Neural cell (in vitro differentiated cells): ENCODE data around the gene TMEM200B. TPM values are rescaled to one million over a fixed set of nuclear protein-coding genes. Genes with fewer than 3 reads are reported as not detected.

ENCODE experiments used
- H2AFZ ChIP-seq: fragments of 200-600, 300-800 bp; sonication (generic), shearing (Covaris generic); 2 replicates; pipeline ENCODE4 v1.6.0; 2014; ENCODE audit warnings: low read depth, mild to moderate bottlenecking, antibody characterized with exemption, low read length, moderate library complexity
- H3F3A ChIP-seq: fragments of 200-600 bp; shearing (Covaris generic); 2 replicates; pipeline ENCODE4 v1.6.1; 2016; ENCODE audit warnings: mild to moderate bottlenecking, moderate library complexity, mixed read lengths, antibody characterized with exemption, low read length; ENCODE audit not compliant: insufficient read depth, poor library complexity, severe bottlenecking
- H3K27ac ChIP-seq: fragments of 200-600, 300-800 bp; sonication (generic), shearing (Covaris generic); 2 replicates; pipeline ENCODE4 v1.5.1; 2014; ENCODE audit warnings: mild to moderate bottlenecking, low read length, moderate library complexity
- H3K27me3 ChIP-seq: fragments of 300-800, 200-600 bp; sonication (generic), shearing (Covaris generic); 2 replicates; pipeline ENCODE4 v1.6.0; 2014; ENCODE audit warnings: mild to moderate bottlenecking, low read depth, low read length, moderate library complexity; ENCODE audit not compliant: insufficient read depth
- H3K36me3 ChIP-seq: fragments of 300-800, 200-600 bp; sonication (generic), shearing (Covaris generic); 2 replicates; pipeline ENCODE4 v1.5.1; 2014; ENCODE audit warnings: mild to moderate bottlenecking, antibody characterized with exemption, low read length, moderate library complexity; ENCODE audit not compliant: insufficient read depth
- H3K4me2 ChIP-seq: fragments of 300-800, 200-600 bp; sonication (generic), shearing (Covaris generic); 2 replicates; pipeline ENCODE4 v1.6.0; 2014; ENCODE audit warnings: mild to moderate bottlenecking, low read length
- H3K4me3 ChIP-seq: fragments of 300-800, 200-600 bp; sonication (generic), shearing (Covaris generic); 2 replicates; pipeline ENCODE4 v1.5.1; 2014; ENCODE audit warnings: mild to moderate bottlenecking, low read length, moderate library complexity
- H3K79me2 ChIP-seq: fragments of 200-600 bp; shearing (Covaris generic); replicated peaks from 2 replicates; pipeline ENCODE4 v1.6.0; 2014; ENCODE audit warnings: mild to moderate bottlenecking, low read length, moderate library complexity; ENCODE audit not compliant: insufficient read depth
- H3K9ac ChIP-seq: fragments of 300-800, 200-600 bp; sonication (generic), shearing (Covaris generic); 2 replicates; pipeline ENCODE4 v1.6.1; 2016; ENCODE audit warnings: mild to moderate bottlenecking, low read length, mixed read lengths
- H3K9me2 ChIP-seq: fragments of 200-600 bp; shearing (Covaris generic); 2 replicates; pipeline ENCODE4 v1.6.1; 2016; ENCODE audit warnings: mild to moderate bottlenecking, low read length, mixed read lengths; ENCODE audit not compliant: insufficient read depth
- H3K9me3 ChIP-seq: fragments of 200-600, 300-800 bp; sonication (generic), shearing (Covaris generic); 2 replicates; pipeline ENCODE4 v1.6.1; 2016; ENCODE audit warnings: mild to moderate bottlenecking, mixed run types, low read length, moderate library complexity, mixed read lengths
- H4K20me1 ChIP-seq: fragments of 200-600 bp; shearing (Covaris generic); 2 replicates; pipeline ENCODE4 v1.6.1; 2016; ENCODE audit warnings: mild to moderate bottlenecking, mixed run types; ENCODE audit not compliant: insufficient read depth
- CTCF ChIP-seq: fragments of 450-650 bp; IDR thresholded peaks from 2 replicates; pipeline ENCODE4 v1.5.1; 2014; ENCODE audit warnings: antibody characterized with exemption, mild to moderate bottlenecking, moderate library complexity; ENCODE audit not compliant: poor library complexity, severe bottlenecking
- EP300 ChIP-seq: fragments of 450-650 bp; conservative IDR thresholded peaks from 2 replicates; pipeline ENCODE4 v1.6.1; 2014; ENCODE audit warnings: antibody characterized with exemption, mild to moderate bottlenecking, moderate library complexity; ENCODE audit not compliant: poor library complexity, severe bottlenecking
- EZH2 ChIP-seq: fragments of 200-600, 300-800 bp; shearing (Covaris generic), sonication (generic); IDR thresholded peaks from 2 replicates; pipeline ENCODE4 v1.6.1; 2014; ENCODE audit warnings: antibody characterized with exemption, low read length, borderline replicate concordance, mild to moderate bottlenecking; ENCODE audit not compliant: insufficient read depth, poor library complexity, severe bottlenecking
- MXI1 ChIP-seq: fragments of 450-650 bp; conservative IDR thresholded peaks from 2 replicates; pipeline ENCODE4 v1.6.1; 2014; ENCODE audit warnings: antibody characterized with exemption, mild to moderate bottlenecking; ENCODE audit not compliant: poor library complexity, severe bottlenecking
- POLR2AphosphoS5 ChIP-seq: IDR thresholded peaks from 2 replicates; pipeline ENCODE4 v1.6.1; 2012
- RAD21 ChIP-seq: fragments of 450-650 bp; conservative IDR thresholded peaks from 2 replicates; pipeline ENCODE4 v1.6.1; 2014; ENCODE audit warnings: antibody characterized with exemption, mild to moderate bottlenecking, moderate library complexity
- REST ChIP-seq: IDR thresholded peaks from 2 replicates; pipeline ENCODE4 v1.6.1; 2012; ENCODE audit warnings: borderline replicate concordance
- SMC3 ChIP-seq: fragments of 450-650 bp; conservative IDR thresholded peaks from 2 replicates; pipeline ENCODE4 v1.6.1; 2014; ENCODE audit warnings: antibody characterized with exemption, mild to moderate bottlenecking, moderate library complexity; ENCODE audit not compliant: poor library complexity
- TAF1 ChIP-seq: IDR thresholded peaks from 2 replicates; pipeline ENCODE4 v1.6.1; 2012; ENCODE audit warnings: low read depth
- polyA plus RNA-seq: library from polyadenylated mRNA; depleted of rRNA; stranded (reverse); fragments of >200 nt; gene quantifications from 2 replicates; pipeline ENCODE4 v1.2.3, GENCODE V29; 2014

TMEM200B gene
- polyA plus RNA-seq, 1 donor from 2014 or later = 0.11 TPM

GRCh38 chr1:29126198-29126597, 2.5 kb upstream of the TMEM200B start:
- TF ChIP-seq EP300 (no peak), POLR2AphosphoS5 (no peak), MXI1 (no peak), SMC3 (no peak), CTCF (no peak), EZH2 (no peak), TAF1 (no peak), RAD21 (no peak), REST (no peak)
- no peak overlapping the region for H3K4me3 ChIP-seq
- H3K9ac ChIP-seq = no peak overlapping the region
- no peaks in the 10 kb centered on the region for H3K36me3 ChIP-seq
- no peaks in the 10 kb centered on the region for H3F3A ChIP-seq
- H3K9me2 ChIP-seq = no peaks in the 10 kb centered on the region
- no peak overlapping the region for H3K27ac ChIP-seq
- H4K20me1 ChIP-seq = no peaks in the 10 kb centered on the region
- H3K4me2 ChIP-seq = no peak overlapping the region
- H3K9me3 ChIP-seq = no peaks in the 10 kb centered on the region
- no peak overlapping the region for H2AFZ ChIP-seq
- peaks cover 45% of the 10 kb centered on the region for H3K27me3 ChIP-seq
- H3K79me2 ChIP-seq = no peaks in the 10 kb centered on the region

GRCh38 chr1:29125788-29126187, 2.1 kb upstream of the TMEM200B start:
- Histone ChIP-seq H3K4me2 (no peak overlapping the region), H2AFZ (no peak overlapping the region), H3K4me3 (no peak overlapping the region), H4K20me1 (no peaks in the 10 kb centered on the region), H3F3A (no peaks in the 10 kb centered on the region), H3K79me2 (no peaks in the 10 kb centered on the region), H3K9me2 (no peaks in the 10 kb centered on the region), H3K36me3 (no peaks in the 10 kb centered on the region), H3K9me3 (no peaks in the 10 kb centered on the region), H3K27me3 (peaks cover 49% of the 10 kb centered on the region), H3K27ac (no peak overlapping the region), H3K9ac (no peak overlapping the region)
- TF ChIP-seq SMC3 = no peak

- Histone ChIP-seq H3K27me3 (peaks cover 55% of the 10 kb centered on the region), H4K20me1 (no peaks in the 10 kb centered on the region), H2AFZ (no peak overlapping the region), H3F3A (no peaks in the 10 kb centered on the region), H3K4me2 (no peak overlapping the region), H3K36me3 (no peaks in the 10 kb centered on the region), H3K79me2 (no peaks in the 10 kb centered on the region), H3K27ac (no peak overlapping the region), H3K9me2 (no peaks in the 10 kb centered on the region), H3K9ac (no peak overlapping the region), H3K9me3 (no peaks in the 10 kb centered on the region), H3K4me3 (no peak overlapping the region)
- no peak for TF ChIP-seq RAD21
- TF ChIP-seq CTCF = no peak
- no peak for TF ChIP-seq REST
- no peak for TF ChIP-seq MXI1
- no peak for TF ChIP-seq TAF1
- no peak for TF ChIP-seq SMC3
- TF ChIP-seq EP300 = no peak
- no peak for TF ChIP-seq EZH2
- no peak for TF ChIP-seq POLR2AphosphoS5
Observed at GRCh38 chr1:29125237-29125641, 1.5 kb upstream of the TMEM200B start.
